Activated naive CD8-positive, alpha-beta T cell treated with anti-CD3 and anti-CD28 coated beads for 36 hours (primary cell): Measurements from ENCODE around the gene GRAMD1C. TPM values are rescaled to one million over a fixed set of nuclear protein-coding genes. Genes with fewer than 3 reads are reported as not detected.

Experiments used
- DNase-seq: peaks from one replicate; pipeline ENCODE4 v3.0.0; 2021
- H3K27ac Mint-ChIP-seq: one replicate; pipeline ENCODE4 v1.8.0; 2022; ENCODE audit warnings: mild to moderate bottlenecking, moderate library complexity, mixed read lengths
- H3K27me3 Mint-ChIP-seq: one replicate; pipeline ENCODE4 v1.8.0; 2022; ENCODE audit warnings: mild to moderate bottlenecking, mixed read lengths
- H3K36me3 Mint-ChIP-seq: one replicate; pipeline ENCODE4 v1.8.0; 2021; ENCODE audit warnings: mild to moderate bottlenecking, mixed read lengths
- H3K4me1 Mint-ChIP-seq: one replicate; pipeline ENCODE4 v1.8.0; 2021; ENCODE audit warnings: mixed read lengths
- H3K4me3 Mint-ChIP-seq: one replicate; pipeline ENCODE4 v1.8.0; 2022; ENCODE audit warnings: mild to moderate bottlenecking, moderate library complexity, mixed read lengths
- H3K9me3 Mint-ChIP-seq: one replicate; pipeline ENCODE4 v1.8.0; 2022; ENCODE audit warnings: mixed read lengths
- total RNA-seq, 2 experiments: library from RNA; stranded (reverse); gene quantifications; one replicate each; pipeline ENCODE4 v1.2.3, GENCODE V29; 2021

Gene GRAMD1C
- total RNA-seq, 2 experiments from 2014 or later: 0.21 to 0.54 TPM

DNA sequence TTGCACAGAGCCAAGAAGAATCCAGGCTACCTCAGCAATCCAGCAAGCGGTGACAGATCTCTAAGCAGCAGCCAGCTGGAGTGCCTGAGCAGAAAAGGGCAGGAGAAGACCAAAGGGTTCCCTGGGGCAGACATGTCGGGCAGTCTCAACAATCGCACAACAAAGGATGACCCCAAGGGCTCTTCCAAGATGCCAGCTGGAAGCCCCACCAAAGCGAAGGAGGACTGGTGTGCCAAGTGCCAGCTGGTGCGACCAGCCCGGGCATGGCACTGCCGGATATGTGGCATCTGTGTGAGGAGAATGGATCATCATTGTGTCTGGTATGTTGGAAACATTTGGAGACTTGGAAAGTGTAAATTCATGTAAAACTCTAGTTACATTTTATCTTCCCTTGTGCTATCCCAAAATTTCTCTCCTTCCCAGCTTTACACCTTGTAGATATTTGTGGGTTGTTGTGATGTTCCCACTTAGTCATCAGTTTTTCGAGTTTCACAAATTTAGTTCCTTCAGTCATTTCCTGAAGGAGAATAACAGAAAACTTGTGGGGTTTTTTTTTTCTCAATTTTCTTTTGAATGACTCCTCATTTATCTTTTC is 115.6 kb downstream of the GRAMD1C start:
- Mint-ChIP-seq H3K4me1 (peaks cover 12% of the 10 kb centered on the region), H3K27me3 (peaks cover 1% of the 10 kb centered on the region), H3K36me3 (peaks cover 26% of the 10 kb centered on the region), H3K27ac (no peak overlapping the region), H3K9me3 (no peaks in the 10 kb centered on the region), H3K4me3 (no peak overlapping the region)
- no peak for DNase-seq

DNA sequence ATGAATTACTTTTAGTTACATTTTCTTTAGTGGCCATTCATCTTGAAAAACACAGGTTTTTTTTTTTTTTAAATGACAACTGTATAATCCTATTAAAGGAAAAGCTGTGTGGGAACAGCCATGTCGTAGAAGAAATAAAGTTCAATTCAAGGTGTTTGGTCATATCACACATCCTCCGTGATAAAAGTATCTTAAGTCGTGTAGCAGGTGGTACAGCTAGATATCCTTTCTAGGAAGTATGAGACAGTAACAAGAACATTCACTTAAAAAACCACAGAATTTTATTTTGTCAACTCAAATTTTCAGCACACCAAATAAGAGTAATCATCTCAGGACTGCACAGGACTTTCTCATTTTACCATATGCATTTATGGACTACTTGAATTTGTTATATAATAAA is 125.3 kb downstream of the GRAMD1C start:
- H3K4me1 Mint-ChIP-seq: peaks cover 4% of the 10 kb centered on the region
- H3K9me3 Mint-ChIP-seq: no peaks in the 10 kb centered on the region
- DNase-seq: no peak
- H3K27me3 Mint-ChIP-seq: no peaks in the 10 kb centered on the region
- peaks cover 4% of the 10 kb centered on the region for H3K36me3 Mint-ChIP-seq
- no peak overlapping the region for H3K27ac Mint-ChIP-seq
- no peak overlapping the region for H3K4me3 Mint-ChIP-seq

DNA sequence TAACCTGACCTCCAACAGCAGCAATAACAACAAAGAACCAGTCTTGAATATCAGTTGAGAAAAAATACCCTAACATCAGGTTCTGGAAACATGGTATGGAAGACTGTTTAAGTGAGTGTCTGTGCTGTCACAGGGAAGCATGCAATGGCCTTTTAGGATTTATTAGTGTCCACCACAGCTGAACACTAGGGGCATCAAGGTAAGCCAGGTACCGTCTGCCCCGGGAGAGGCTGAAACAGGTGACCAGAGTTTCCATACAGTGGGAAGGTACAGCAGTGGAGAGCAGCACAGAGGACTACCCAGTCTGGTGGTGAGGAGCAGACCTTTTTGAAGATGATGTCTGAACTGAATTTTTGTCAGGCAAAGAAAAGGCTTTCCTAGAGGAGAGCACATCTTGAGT is 127.6 kb downstream of the GRAMD1C start:
- Mint-ChIP-seq H3K27ac (no peak overlapping the region), H3K36me3 (peaks cover under 1% of the 10 kb centered on the region), H3K4me1 (peaks cover 4% of the 10 kb centered on the region), H3K27me3 (no peaks in the 10 kb centered on the region), H3K4me3 (no peak overlapping the region), H3K9me3 (peaks cover 2% of the 10 kb centered on the region)
- DNase-seq: no peak

DNA sequence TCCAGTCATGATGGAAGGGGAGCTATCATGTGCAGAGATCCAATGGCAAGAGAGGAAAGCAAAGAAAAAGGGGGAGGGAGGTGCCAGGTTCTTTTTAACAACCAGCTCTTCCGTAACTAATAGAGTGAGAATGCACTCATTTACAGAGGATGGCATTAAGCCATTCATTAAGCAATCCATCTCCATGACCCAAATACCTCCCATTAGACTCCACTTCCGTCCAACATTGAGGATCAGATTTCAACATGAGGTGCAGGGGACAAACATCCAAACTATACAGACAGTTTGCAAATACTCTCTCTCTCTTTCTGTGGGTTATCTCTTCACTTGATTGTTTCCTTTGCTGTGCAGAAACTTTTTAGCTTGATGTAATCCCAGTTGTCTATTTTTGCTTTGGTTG is 130.4 kb downstream of the GRAMD1C start:
- Mint-ChIP-seq H3K4me1 (peaks cover under 1% of the 10 kb centered on the region), H3K36me3 (peaks cover 15% of the 10 kb centered on the region), H3K4me3 (no peak overlapping the region), H3K9me3 (peaks cover 24% of the 10 kb centered on the region), H3K27me3 (no peaks in the 10 kb centered on the region), H3K27ac (no peak overlapping the region)
- no peak for DNase-seq

DNA sequence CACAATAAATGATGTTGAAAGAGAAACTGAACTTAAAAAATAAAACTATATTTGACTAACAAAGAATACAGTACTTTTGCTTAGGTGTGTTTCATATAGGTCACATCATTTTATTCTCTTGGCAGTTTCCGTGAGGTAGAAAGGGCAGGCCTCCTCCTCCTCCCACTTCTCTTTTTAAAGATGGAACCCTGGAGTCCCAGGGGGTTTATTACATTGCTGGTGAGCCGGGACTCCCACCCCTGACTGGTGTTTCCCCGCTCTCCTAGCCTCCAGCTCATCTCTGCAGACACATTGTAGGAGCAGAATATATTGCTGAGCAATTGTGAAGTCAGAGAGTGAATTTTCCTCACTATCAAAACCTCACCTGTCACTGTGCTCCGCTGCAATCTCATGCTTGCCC is 139.2 kb downstream of the GRAMD1C start:
- Mint-ChIP-seq H3K9me3 (peaks cover 15% of the 10 kb centered on the region), H3K27me3 (no peaks in the 10 kb centered on the region), H3K27ac (no peak overlapping the region), H3K36me3 (peaks cover 37% of the 10 kb centered on the region), H3K4me1 (peaks cover 2% of the 10 kb centered on the region), H3K4me3 (no peak overlapping the region)
- no peak for DNase-seq

DNA sequence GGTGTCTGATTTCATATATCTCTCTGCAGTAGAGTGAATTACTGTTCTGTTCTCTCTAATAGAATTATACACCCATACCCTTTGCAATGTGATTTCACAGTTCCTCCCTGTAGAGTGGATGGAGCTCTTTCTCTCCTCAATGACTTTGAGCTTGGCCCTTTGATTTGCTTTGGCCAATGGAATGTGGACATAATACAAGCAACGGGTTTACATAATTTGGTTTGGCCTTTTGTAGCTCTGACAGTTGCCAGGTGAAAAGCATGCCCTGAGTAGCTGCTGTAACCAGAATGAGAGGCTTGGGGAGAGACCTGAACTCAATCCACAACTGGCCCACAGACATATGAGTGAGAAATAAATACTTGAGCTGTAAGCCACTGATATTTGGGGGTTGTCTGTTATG is 141.3 kb downstream of the GRAMD1C start:
- H3K36me3 Mint-ChIP-seq: peaks cover 23% of the 10 kb centered on the region
- H3K27ac Mint-ChIP-seq: no peak overlapping the region
- no peaks in the 10 kb centered on the region for H3K9me3 Mint-ChIP-seq
- no peaks in the 10 kb centered on the region for H3K27me3 Mint-ChIP-seq
- DNase-seq: no peak
- no peak overlapping the region for H3K4me3 Mint-ChIP-seq
- peaks cover 2% of the 10 kb centered on the region for H3K4me1 Mint-ChIP-seq

DNA sequence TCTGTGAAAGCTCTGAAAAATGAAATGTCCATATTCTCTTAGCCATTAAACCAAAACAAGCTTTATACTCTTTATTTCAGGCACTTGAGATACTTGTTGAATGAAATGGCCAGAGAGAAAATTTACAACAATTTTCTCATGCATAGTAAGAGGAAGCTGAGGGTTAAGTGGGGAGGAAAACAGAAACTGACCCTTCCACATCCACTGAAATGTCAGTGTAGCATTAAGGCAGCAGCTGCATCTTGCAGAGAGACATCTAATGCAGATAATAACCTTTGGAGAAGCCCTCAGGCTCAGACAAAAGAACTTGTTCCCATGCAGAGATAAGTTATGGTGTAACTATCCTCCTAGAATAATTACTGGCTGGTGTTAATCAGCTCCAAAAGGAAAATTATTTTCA is 143.2 kb downstream of the GRAMD1C start:
- Mint-ChIP-seq H3K4me3 (no peak overlapping the region), H3K27me3 (no peaks in the 10 kb centered on the region), H3K4me1 (peaks cover 4% of the 10 kb centered on the region), H3K36me3 (peaks cover 25% of the 10 kb centered on the region), H3K27ac (no peak overlapping the region), H3K9me3 (no peaks in the 10 kb centered on the region)
- DNase-seq: no peak

DNA sequence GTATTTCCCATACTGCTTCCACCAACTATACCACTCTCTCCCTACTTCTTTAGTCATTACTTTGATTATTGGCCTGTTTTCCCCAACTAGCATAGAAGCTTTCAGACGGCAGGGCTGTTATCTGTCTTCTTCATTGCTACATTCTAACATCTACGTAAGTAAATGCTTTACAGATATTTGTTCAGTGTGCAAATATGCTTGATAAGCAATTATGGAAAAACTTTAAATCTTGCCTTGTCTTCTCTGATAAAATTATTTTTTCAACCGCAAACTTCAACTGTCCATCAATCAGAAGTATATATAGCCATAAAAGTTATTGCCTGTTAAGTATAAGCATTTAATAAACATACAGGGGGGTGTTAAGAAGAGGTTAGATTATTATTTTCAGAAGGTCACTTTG is 145.0 kb downstream of the GRAMD1C start:
- no peak for DNase-seq
- Mint-ChIP-seq H3K27me3 (no peaks in the 10 kb centered on the region), H3K27ac (no peak overlapping the region), H3K9me3 (no peaks in the 10 kb centered on the region), H3K4me3 (no peak overlapping the region), H3K36me3 (peaks cover 19% of the 10 kb centered on the region), H3K4me1 (peaks cover 4% of the 10 kb centered on the region)

DNA sequence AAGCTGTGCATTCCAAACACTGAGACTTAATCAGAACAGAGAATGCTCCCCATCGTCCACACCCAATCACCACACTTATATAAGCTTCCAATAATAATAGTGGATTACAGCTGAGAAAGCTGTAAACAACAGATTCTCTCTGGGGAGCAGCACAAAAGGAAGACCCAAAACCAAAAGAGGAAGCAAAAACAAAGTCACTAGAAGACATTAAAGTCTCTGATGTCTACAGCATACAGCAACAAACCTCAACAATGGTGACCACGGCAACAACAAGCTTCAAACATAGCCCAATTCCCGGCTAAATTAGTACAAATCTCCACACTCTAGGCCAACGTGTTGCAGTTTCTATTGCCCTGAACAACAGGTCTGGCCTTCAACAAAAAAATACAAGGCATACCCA is 147.0 kb downstream of the GRAMD1C start:
- DNase-seq: no peak
- Mint-ChIP-seq H3K36me3 (peaks cover 13% of the 10 kb centered on the region), H3K27ac (no peak overlapping the region), H3K4me1 (peaks cover 1% of the 10 kb centered on the region), H3K4me3 (no peak overlapping the region), H3K27me3 (no peaks in the 10 kb centered on the region), H3K9me3 (no peaks in the 10 kb centered on the region)

Other genes starting within 250 kb of the GRAMD1C start
- 10 to 100 TPM; 13.5 to 13.6 TPM for gene USF3, start 142.1 kb upstream of the GRAMD1C start, total RNA-seq
- gene NAA50, start 92.5 kb upstream of the GRAMD1C start, total RNA-seq: 100 to 1,000 TPM; 199 to 200 TPM
- 10 to 100 TPM; 50.1 to 57.1 TPM for gene ATP6V1A, start 91.8 kb upstream of the GRAMD1C start, total RNA-seq
- gene ZDHHC23, start 109.2 kb downstream of the GRAMD1C start, total RNA-seq: 1 to 10 TPM; 2.6 to 3.7 TPM
- gene CCDC191, start 217.7 kb downstream of the GRAMD1C start, total RNA-seq: 1 to 10 TPM in 1 of 2 experiments, under 1 TPM in 1; 0.99 to 1.7 TPM
- gene QTRT2, start 217.9 kb downstream of the GRAMD1C start, total RNA-seq: 10 to 100 TPM; 43.3 to 51.1 TPM